A549 (cell line): ENCODE measurements around the gene USP2.

Experiments used
- CBX2 ChIP-seq: fragments of 200-600 bp; sonication (generic); IDR thresholded peaks from 2 replicates; pipeline ENCODE4 v1.6.1; 2016; ENCODE audit warnings: low read depth, mild to moderate bottlenecking, borderline replicate concordance
- CEBPB ChIP-seq, 2 experiments: fragments of >200 bp in 1 of 2; sonication (Bioruptor Twin) in 1 of 2; formaldehyde crosslinking in 1 of 2; IDR thresholded peaks; 2 replicates each; pipeline ENCODE4 v1.6.1; 2012 to 2016
- CHD2 ChIP-seq: fragments of 150-350 bp; IDR thresholded peaks from 2 replicates; pipeline ENCODE4 v1.6.1; 2014; ENCODE audit warnings: low read length; ENCODE audit not compliant: partially characterized antibody
- CTCF ChIP-seq: fragments of >200 bp; sonication (Bioruptor Twin); formaldehyde crosslinking; IDR thresholded peaks from 3 replicates; pipeline ENCODE4 v1.5.1; 2016
- EP300 ChIP-seq, 2 experiments: fragments of >200 bp; sonication (Bioruptor Twin); formaldehyde crosslinking; IDR thresholded peaks; 2 replicates in 1 of 2; 3 replicates in 1 of 2; pipeline ENCODE4 v1.6.1; 2016 to 2017
- JUN ChIP-seq, 2 experiments: fragments of >200 bp; sonication (Bioruptor Twin); formaldehyde crosslinking; IDR thresholded peaks; 2 replicates in 1 of 2; 3 replicates in 1 of 2; pipeline ENCODE4 v1.6.1; 2016 to 2017
- MAX ChIP-seq: IDR thresholded peaks from 2 replicates; pipeline ENCODE4 v1.6.1; 2012
- POLR2A ChIP-seq: IDR thresholded peaks from 2 replicates; pipeline ENCODE4 v1.6.1; 2012; ENCODE audit warnings: mild to moderate bottlenecking, low read length
- RFX5 ChIP-seq: fragments of 450-650 bp; IDR thresholded peaks from 2 replicates; pipeline ENCODE4 v1.7.1; 2014; ENCODE audit warnings: antibody characterized with exemption, mild to moderate bottlenecking, moderate library complexity
- RNF2 ChIP-seq: fragments of 200-600 bp; sonication (generic); IDR thresholded peaks from 2 replicates; pipeline ENCODE4 v1.6.1; 2016; ENCODE audit warnings: low read depth, mild to moderate bottlenecking, antibody characterized with exemption, moderate library complexity, borderline replicate concordance
- ZFP36 ChIP-seq: fragments of 450-650 bp; IDR thresholded peaks from 2 replicates; pipeline ENCODE4 v1.6.1; 2014; ENCODE audit warnings: borderline replicate concordance; ENCODE audit not compliant: partially characterized antibody
- TF ChIP-seq, protein P1 (sequence below): fragments of 250-450 bp; sonication (Bioruptor Pico); IDR thresholded peaks from 2 replicates; pipeline ENCODE4 v1.5.0; 2021; ENCODE audit warnings: mild to moderate bottlenecking, moderate library complexity, borderline replicate concordance
- TF ChIP-seq, protein P2 (sequence below): fragments of 200-600 bp; sonication (generic); IDR thresholded peaks from 2 replicates; pipeline ENCODE4 v1.6.1; 2016; ENCODE audit warnings: antibody characterized with exemption, mild to moderate bottlenecking, moderate library complexity

DNA sequence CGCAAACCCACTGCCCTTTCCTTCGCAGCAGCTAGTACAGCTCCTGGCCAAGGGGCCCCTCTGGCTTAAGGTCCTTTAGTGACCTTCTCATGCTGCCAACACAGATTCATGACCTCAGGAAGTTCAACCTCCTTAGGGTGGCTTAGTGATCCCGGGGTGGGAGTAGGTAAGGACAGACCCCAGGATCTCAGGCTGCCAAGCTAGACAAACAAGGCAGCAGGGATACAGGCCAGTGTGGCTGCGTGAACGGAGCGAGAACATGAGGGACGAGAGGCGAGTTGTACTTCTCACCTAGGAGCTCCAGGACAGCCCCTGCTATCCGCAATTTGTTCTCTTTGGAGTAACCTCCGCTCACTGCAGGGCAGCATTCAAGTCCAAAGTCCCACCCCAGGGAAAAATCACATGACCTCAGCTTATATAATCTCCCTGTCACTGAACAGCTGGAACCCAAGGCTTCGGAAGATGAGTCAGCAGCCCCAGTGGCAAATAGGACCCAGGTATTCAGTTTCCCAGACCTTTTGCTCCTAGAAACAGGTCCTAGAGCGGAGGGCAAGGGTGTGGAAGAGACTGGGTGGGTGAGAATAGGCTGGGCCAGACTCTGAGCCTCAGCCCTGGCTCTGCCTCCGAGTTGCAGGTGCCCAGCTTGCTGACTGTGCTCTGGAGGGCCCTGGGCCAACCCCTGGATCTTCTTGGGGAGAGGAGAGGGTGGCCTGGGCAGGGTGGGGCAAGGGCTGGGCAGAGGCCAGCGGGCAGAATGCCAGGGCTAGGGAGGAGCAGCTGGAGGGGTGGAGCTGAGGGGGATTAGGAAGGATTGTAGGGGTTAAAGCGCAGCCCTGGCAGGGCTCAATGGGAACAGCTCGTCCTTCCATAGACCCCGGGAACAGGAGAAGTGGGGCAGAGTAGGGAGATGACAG is 13.1 kb downstream of the USP2 start:
- TF ChIP-seq CTCF (no peak), POLR2A (no peak), CEBPB (IDR thresholded peaks at IDR 0.05) (no peak), JUN (IDR thresholded peaks at IDR 0.05) (no peak), ZFP36 (no peak), EP300 (IDR thresholded peaks at IDR 0.05) (no peak), RFX5 (no peak), RNF2 (no peak), CHD2 (no peak), MAX (no peak), CBX2 (no peak)
- TF ChIP-seq, protein P1, sequence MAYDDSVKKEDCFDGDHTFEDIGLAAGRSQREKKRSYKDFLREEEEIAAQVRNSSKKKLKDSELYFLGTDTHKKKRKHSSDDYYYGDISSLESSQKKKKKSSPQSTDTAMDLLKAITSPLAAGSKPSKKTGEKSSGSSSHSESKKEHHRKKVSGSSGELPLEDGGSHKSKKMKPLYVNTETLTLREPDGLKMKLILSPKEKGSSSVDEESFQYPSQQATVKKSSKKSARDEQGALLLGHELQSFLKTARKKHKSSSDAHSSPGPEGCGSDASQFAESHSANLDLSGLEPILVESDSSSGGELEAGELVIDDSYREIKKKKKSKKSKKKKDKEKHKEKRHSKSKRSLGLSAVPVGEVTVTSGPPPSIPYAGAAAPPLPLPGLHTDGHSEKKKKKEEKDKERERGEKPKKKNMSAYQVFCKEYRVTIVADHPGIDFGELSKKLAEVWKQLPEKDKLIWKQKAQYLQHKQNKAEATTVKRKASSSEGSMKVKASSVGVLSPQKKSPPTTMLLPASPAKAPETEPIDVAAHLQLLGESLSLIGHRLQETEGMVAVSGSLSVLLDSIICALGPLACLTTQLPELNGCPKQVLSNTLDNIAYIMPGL: no peak
- TF ChIP-seq, protein P2, sequence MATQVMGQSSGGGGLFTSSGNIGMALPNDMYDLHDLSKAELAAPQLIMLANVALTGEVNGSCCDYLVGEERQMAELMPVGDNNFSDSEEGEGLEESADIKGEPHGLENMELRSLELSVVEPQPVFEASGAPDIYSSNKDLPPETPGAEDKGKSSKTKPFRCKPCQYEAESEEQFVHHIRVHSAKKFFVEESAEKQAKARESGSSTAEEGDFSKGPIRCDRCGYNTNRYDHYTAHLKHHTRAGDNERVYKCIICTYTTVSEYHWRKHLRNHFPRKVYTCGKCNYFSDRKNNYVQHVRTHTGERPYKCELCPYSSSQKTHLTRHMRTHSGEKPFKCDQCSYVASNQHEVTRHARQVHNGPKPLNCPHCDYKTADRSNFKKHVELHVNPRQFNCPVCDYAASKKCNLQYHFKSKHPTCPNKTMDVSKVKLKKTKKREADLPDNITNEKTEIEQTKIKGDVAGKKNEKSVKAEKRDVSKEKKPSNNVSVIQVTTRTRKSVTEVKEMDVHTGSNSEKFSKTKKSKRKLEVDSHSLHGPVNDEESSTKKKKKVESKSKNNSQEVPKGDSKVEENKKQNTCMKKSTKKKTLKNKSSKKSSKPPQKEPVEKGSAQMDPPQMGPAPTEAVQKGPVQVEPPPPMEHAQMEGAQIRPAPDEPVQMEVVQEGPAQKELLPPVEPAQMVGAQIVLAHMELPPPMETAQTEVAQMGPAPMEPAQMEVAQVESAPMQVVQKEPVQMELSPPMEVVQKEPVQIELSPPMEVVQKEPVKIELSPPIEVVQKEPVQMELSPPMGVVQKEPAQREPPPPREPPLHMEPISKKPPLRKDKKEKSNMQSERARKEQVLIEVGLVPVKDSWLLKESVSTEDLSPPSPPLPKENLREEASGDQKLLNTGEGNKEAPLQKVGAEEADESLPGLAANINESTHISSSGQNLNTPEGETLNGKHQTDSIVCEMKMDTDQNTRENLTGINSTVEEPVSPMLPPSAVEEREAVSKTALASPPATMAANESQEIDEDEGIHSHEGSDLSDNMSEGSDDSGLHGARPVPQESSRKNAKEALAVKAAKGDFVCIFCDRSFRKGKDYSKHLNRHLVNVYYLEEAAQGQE: no peak
